Lung (tissue), 12 donors: ENCODE measurements around the gene DNAH12. TPM values are rescaled to one million over a fixed set of nuclear protein-coding genes. Genes with fewer than 3 reads are reported as not detected.

Experiments used
- ATAC-seq: fragments of 200-7000 bp; cut with Tn5 transposase; one replicate; pipeline ENCODE4 v1.9.1; 2020; ENCODE audit warnings: moderate number of reproducible peaks; ENCODE audit not compliant: insufficient read depth, low FRiP score
- DNase-seq, 3 donors: peaks; one replicate each; pipeline ENCODE4 v3.0.0-alpha.2; 2013 to 2017
- H3K27ac ChIP-seq, 2 donors: one replicate each; pipeline ENCODE4 v1.5.1; 2013; ENCODE audit warnings: mild to moderate bottlenecking in 2 of 2, moderate library complexity in 2 of 2, control low read depth in 1 of 2, inconsistent platforms in 1 of 2, low read depth in 1 of 2, low read length in 1 of 2
- H3K27me3 ChIP-seq, 3 donors: one replicate each; pipeline ENCODE4 v1.5.1; 2013; ENCODE audit warnings: low read length in 2 of 3; ENCODE audit not compliant: control insufficient read depth in 3 of 3, insufficient read depth in 3 of 3
- H3K36me3 ChIP-seq, 4 donors: one replicate each; pipeline ENCODE4 v1.5.1; 2013; ENCODE audit warnings: low read length in 4 of 4, mild to moderate bottlenecking in 1 of 4, moderate library complexity in 1 of 4; ENCODE audit not compliant: control insufficient read depth in 4 of 4, insufficient read depth in 4 of 4
- H3K4me1 ChIP-seq, 5 donors: one replicate each; pipeline ENCODE4 v1.5.1; 2013; ENCODE audit warnings: low read length in 5 of 5, mild to moderate bottlenecking in 2 of 5, moderate library complexity in 1 of 5; ENCODE audit not compliant: control insufficient read depth in 5 of 5, insufficient read depth in 5 of 5
- H3K4me3 ChIP-seq: one replicate; pipeline ENCODE4 v1.5.1; 2013; ENCODE audit warnings: mild to moderate bottlenecking, control low read depth, moderate library complexity
- H3K9ac ChIP-seq, 2 donors: one replicate each; pipeline ENCODE4 v1.5.1; 2013; ENCODE audit warnings: low read length in 2 of 2, control low read depth in 1 of 2; ENCODE audit not compliant: insufficient read depth in 1 of 2
- H3K9me3 ChIP-seq, 4 donors: one replicate each; pipeline ENCODE4 v1.5.1; 2013; ENCODE audit warnings: low read length in 3 of 4, mild to moderate bottlenecking in 1 of 4, moderate library complexity in 1 of 4; ENCODE audit not compliant: control insufficient read depth in 4 of 4, insufficient read depth in 3 of 4
- CTCF ChIP-seq: IDR thresholded peaks from 2 replicates; pipeline ENCODE4 v1.5.1; 2012; ENCODE audit warnings: mild to moderate bottlenecking; ENCODE audit errors: control extremely low read depth, extremely low read depth
- WGBS, 2 donors: extraction: QIAGEN DNeasy Blood & Tissue Kit; methylation state at CpG; one replicate each; pipeline ENCODE4 v1.1.7; 2013; 5-methylcytosine and 5-hydroxymethylcytosine counted together
- polyA plus RNA-seq, 2 donors: library from polyadenylated mRNA; stranded (reverse); fragments of 200-250 nt; gene quantifications; one replicate each; pipeline ENCODE4 v1.2.1, GENCODE V29; 2013
- total RNA-seq, 2 donors: library from RNA; depleted of rRNA in 1 of 2; stranded (reverse); fragments of >200 nt in 1 of 2; gene quantifications; one replicate each; pipeline ENCODE4 v1.2.1, GENCODE V29; 2014 to 2021
- donor health status: control.
- donor health status: control.
- donor health status: Bipolar disorder and iron deficiency.
- donor health status: healthy.
- donor health status: DM: yes; HTN: yes; CAD: no.

Gene DNAH12
- total and polyA plus RNA-seq, 4 donors: 3.3 to 37.8 (median 10.7) TPM

- H3K9ac ChIP-seq: peak overlapping the region; percentile 69 to 82
- peak in 2 of 3 donors; percentile 12 to 14 for DNase-seq
- H3K27me3 ChIP-seq: no peaks in the 10 kb centered on the region
- H3K9me3 ChIP-seq: no peaks in the 10 kb centered on the region
- no peak for ATAC-seq
- H3K36me3 ChIP-seq: peaks cover 0 to 3% (median 2%) of the 10 kb centered on the region in 4 donors
- WGBS, 2 donors: 1 to 2% methylated on average over 29 of the region's 29 CpGs
- peaks cover 0 to 25% (median 8%) of the 10 kb centered on the region in 5 donors for H3K4me1 ChIP-seq
- peak overlapping the region; percentile 72 for H3K4me3 ChIP-seq
- no peak for TF ChIP-seq CTCF
- peak overlapping the region; percentile 88 to 97 for H3K27ac ChIP-seq
These were observed 13.0 kb upstream of the DNAH12 start for GRCh38 chr3:57557085-57557537.

GRCh38 chr3:57556459-57557084, 12.4 kb upstream of the DNAH12 start:
- no peak for TF ChIP-seq CTCF
- DNase-seq: peak in 2 of 3 donors; percentile 11 to 12
- peak overlapping the region; percentile 69 to 82 for H3K9ac ChIP-seq
- ATAC-seq: peak; percentile 42
- H3K27ac ChIP-seq: peak overlapping the region; percentile 88 to 97
- H3K9me3 ChIP-seq: no peaks in the 10 kb centered on the region
- no peaks in the 10 kb centered on the region for H3K27me3 ChIP-seq
- peaks cover 0 to 25% (median 8%) of the 10 kb centered on the region in 5 donors for H3K4me1 ChIP-seq
- H3K4me3 ChIP-seq: peak overlapping the region; percentile 72
- WGBS, 2 donors: 0% methylated on average over 53 to 54 of the region's 54 CpGs
- peaks cover 0 to 3% (median 2%) of the 10 kb centered on the region in 4 donors for H3K36me3 ChIP-seq

- peak within 1 kb of the TSS; percentile 91 for H3K4me3 ChIP-seq
- no peak for TF ChIP-seq CTCF
- peak; percentile 90 for ATAC-seq
- H3K27ac ChIP-seq: peak within 1 kb of the TSS; percentile 88 to 97
- peaks cover 0 to 25% (median 8%) of the 10 kb centered on the region in 5 donors for H3K4me1 ChIP-seq
- no peaks in the 10 kb centered on the region for H3K27me3 ChIP-seq
- H3K9me3 ChIP-seq: no peaks in the 10 kb centered on the region
- H3K9ac ChIP-seq: peak within 1 kb of the TSS; percentile 81 to 82
- WGBS, 2 donors: 0% methylated on average over 54 of the region's 54 CpGs
- peak; percentile 85 to 93 (median 88) for DNase-seq
- peaks cover 0 to 3% (median 2%) of the 10 kb centered on the region in 4 donors for H3K36me3 ChIP-seq
These were observed 11.8 kb upstream of the DNAH12 start, which contains the start of gene PDE12 for GRCh38 chr3:57555738-57556458. PDE12 (plus strand) TSS chr3:57556274; CDS start chr3:57556380, 106 bp downstream.
